ENCODE data around the gene MBOAT2.

Gene MBOAT2

GRCh38 chr2:9017411-9017810 is 13.9 kb upstream of the MBOAT2 start:
- DNase-seq (ENCODE audit: low spot score), result no peak

DNA sequence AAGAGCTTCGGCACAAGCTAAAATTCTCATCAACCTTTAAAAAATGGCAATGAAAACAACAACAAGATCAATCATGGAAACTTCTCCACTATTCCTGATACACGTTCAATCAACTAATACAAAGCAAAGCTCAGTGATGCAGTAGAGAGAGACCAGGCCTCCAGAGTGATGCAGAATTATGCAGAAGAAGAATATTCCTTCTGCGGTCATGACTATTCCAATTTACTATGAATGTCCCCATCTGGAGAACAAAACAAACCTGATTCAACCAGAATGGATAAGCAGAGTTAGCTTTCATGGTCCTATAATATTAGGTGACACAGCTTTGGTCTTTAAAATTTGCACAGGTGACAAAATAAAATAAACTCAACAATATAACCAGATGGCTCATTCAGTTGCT is 12.5 kb upstream of the MBOAT2 start:
- no peak for DNase-seq (ENCODE audit: low spot score)

GRCh38 chr2:9013403-9013802 is 9.9 kb upstream of the MBOAT2 start:
- no peak for DNase-seq (ENCODE audit: low spot score)

- no peak for DNase-seq (ENCODE audit: low spot score)
Measured at GRCh38 chr2:9010866-9011265, 7.4 kb upstream of the MBOAT2 start.

- DNase-seq (ENCODE audit: low spot score), result no peak
Measured at GRCh38 chr2:9008951-9009664, 5.6 kb upstream of the MBOAT2 start.

DNA sequence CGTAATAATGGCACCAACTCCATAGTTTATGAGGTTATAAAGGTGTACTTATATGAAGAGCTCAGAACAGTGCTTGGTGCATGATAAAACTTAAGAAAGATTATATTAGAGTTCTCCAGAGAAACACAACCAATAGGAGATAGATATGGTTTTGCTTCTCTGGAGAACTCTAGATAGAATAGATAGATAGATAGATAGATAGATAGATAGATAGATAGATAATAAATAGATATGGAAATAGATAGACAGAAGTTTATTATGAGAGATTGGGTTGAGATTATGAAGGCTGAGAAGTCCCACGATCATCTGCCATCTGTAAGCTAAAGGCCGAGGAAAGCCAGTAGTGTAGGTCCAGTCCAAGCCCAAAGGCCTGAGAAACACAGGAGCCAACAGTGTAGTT is 2.9 kb upstream of the MBOAT2 start:
- DNase-seq (ENCODE audit: low spot score), result no peak

DNA sequence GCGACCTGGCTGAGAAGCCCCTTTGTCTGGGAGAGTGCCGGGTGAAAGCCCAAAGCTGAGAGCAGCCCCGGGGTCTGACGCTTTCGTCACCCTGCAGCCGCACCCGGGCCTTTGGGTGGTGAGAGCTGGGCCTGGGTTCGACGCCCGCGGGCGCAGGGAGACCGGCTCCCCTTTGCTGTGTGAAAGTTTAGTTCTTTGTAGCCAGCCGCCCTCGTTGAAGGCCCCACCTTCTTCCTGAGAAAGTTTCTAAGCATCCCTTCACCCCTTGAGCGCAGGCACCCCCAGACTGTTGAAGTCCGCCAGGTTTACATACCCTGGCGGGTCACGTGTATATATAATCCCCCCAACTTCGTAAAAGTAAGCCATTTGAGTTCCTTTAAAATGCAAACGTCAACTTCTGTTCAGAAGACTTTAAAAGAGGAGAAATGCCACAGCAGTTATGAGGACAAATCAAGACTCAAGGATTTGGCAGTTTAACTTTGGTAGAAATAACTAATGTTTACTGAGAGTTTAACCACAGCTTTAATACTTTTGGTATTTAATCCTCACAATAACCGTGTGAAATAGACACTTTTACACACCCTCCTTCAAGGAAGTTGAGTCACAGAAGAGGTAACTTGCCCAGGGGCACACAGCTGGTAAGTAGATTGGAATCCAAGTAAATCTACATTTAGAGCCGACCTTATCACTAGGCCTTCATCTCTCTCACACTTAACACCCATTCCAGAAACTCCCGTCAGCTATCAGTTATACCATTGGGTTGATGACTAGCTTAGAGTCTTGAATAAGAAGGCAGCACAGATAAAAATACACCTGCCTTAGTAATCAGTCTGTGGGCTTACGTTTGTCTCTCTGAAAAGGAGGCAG is 1.1 kb upstream of the MBOAT2 start:
- DNase-seq (ENCODE audit: low spot score), result no peak

DNA sequence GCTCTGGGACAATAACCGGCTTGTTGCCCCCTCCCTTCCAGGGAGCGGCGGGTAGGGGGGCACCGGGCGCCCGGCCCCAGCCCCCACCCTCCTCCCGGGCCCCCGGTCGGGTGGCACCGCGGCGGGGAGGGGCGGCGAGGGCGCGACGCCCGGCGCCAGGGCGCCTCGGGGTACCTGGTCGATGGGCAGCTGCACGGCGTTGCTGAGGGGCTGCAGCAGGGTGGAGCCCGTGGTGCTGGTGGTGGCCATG is 193 bp downstream of the MBOAT2 start:
- DNase-seq (ENCODE audit: low spot score), result no peak

- DNase-seq (ENCODE audit: low spot score), result no peak
Measured at GRCh38 chr2:9002637-9003365, 683 bp downstream of the MBOAT2 start.

DNA sequence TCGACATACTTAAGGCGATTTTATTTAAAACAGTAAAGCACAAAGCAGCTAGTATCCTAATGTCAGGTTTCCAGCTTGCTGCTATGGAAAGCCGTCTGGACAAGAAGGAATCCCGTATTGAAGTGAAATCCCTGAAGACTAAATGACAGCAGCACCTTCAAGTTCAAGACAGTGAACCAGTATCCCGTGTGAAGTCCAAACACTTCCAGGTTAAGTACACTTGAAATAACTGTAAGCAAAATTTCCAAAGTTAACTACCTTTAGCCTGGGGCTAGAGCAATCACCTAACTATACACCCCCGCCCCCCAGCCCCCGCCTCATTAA is 1.2 kb downstream of the MBOAT2 start:
- no peak for DNase-seq (ENCODE audit: low spot score)

DNA sequence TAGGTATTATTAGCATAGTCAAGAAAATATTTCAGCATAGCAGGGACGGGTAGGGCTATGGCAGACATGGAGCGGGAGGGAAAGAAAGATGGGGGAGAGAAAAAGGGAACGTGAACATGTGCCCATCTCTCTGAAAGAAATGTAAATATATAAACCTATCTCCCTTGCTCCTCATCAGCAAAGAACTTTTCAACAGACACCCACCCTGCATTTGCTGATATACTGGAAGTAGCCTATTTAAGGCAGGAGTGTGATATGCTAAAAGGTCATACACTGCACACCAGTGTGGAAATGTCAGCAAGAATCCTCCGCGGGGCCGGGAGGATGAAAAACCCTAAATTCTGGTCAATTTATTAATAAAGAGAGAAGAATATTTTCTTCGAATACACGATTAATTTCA is 1.7 kb downstream of the MBOAT2 start:
- no peak for DNase-seq (ENCODE audit: low spot score)

GRCh38 chr2:9001229-9001628 is 2.3 kb downstream of the MBOAT2 start:
- no peak for DNase-seq (ENCODE audit: low spot score)

DNA sequence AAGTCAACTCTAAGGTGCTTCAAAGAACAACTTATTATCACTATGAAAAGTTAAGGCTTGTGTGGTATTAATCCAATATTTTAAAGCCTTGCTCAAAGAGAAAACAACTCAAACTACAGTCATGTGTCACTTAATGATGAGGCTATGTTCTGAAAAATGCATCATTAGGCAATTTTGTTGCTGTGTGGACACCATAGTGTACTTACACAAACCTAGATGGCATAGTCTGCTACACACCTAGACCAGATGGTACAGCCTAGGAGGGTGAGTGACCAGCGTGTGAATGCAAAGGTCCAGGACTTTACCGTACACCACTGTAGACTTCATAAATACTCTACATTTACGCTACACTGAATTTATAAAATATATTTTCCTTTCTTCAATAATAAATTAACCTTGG is 3.0 kb downstream of the MBOAT2 start:
- DNase-seq (ENCODE audit: low spot score), result no peak

- no peak for DNase-seq (ENCODE audit: low spot score)
Measured at GRCh38 chr2:8999797-9000196, 3.7 kb downstream of the MBOAT2 start.

DNA sequence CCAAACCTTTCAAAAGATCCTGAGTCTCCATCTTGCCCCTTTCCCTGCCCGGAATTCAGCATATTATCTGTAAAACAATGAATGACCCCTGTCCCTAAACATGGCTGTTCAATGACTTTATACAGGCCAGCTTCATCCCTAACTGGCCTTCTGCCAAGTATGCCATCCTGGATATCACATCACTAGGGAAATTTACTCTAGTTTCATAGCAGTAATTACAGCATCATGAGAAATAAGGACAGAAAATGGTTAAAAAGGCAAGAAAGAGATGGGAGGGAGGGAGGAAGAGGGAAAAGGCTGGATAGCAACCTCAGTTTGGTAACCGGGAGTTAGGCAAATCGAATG is 4.4 kb downstream of the MBOAT2 start:
- no peak for DNase-seq (ENCODE audit: low spot score)

DNA sequence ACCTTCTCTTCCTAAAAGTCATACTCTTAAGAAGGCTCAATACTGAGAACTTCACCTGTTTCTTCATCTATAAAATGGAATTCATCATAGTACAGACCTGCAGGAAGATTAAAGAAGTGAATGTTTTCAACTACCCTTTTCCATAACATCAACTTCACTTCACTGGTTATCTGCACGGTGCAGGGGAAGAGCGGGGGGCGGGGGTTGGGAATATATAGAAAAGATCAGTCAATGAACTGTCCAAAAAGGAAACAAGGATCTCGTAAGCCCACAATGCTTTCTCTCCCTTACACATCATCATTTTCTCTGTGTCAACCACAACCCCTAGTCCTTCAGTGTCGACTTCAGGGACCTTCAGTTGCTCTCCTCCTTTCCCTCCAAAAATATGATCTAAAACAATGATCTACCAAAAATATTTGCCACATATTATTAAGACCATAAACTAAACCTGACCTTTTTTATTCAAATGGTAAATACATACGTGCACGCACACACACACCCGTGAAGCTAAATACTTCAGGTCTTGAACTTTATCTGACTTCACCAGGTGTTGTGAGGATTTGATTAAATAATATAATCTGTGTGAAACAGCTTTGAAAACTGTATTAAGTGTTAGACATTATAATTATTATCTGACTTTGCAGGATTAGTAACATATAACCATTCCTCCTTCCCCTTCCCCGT is 4.9 kb downstream of the MBOAT2 start:
- no peak for DNase-seq (ENCODE audit: low spot score)

GRCh38 chr2:8997631-8998030 is 5.9 kb downstream of the MBOAT2 start:
- DNase-seq (ENCODE audit: low spot score), result no peak

DNA sequence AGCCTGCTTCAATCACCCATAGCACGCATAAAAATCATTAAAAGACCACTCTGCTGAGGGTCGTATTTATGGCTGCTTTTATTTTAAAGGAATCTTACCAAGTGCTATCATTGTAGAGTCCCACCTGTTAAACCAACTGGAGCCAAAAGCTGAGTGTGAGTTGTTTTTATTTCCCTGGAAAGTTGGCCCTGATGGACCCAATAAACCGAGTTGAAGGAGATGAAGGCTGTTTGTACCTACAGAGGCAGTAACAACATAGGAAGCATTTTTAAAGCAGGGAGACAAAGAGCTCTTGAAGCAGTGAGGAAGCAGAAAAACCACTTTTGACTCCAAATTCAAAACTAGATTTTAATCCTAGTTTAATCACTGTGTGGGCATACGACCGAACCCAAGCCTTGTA is 6.4 kb downstream of the MBOAT2 start:
- DNase-seq (ENCODE audit: low spot score), result no peak

- DNase-seq (ENCODE audit: low spot score), result no peak
Measured at GRCh38 chr2:8996006-8996405, 7.5 kb downstream of the MBOAT2 start.

- no peak for DNase-seq (ENCODE audit: low spot score)
Measured at GRCh38 chr2:8994386-8994785, 9.1 kb downstream of the MBOAT2 start.

DNA sequence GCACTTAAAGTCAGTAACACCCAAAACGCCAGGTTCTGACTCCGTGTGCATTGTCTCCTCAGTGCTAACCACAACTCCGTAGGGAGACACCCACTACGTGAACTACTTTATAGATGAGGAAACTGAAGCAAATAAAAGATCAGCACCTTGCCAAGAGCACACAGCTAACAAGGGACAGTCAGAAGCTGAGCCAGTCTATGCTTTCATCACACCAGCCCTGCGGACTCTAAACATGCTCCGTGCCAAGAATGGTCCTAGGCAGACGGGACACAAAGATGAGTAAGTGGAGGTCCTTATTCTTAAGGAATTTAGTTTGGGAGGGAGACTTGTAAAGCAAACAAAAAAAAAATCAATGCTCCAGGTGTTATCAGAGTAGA is 9.6 kb downstream of the MBOAT2 start:
- no peak for DNase-seq (ENCODE audit: low spot score)

DNA sequence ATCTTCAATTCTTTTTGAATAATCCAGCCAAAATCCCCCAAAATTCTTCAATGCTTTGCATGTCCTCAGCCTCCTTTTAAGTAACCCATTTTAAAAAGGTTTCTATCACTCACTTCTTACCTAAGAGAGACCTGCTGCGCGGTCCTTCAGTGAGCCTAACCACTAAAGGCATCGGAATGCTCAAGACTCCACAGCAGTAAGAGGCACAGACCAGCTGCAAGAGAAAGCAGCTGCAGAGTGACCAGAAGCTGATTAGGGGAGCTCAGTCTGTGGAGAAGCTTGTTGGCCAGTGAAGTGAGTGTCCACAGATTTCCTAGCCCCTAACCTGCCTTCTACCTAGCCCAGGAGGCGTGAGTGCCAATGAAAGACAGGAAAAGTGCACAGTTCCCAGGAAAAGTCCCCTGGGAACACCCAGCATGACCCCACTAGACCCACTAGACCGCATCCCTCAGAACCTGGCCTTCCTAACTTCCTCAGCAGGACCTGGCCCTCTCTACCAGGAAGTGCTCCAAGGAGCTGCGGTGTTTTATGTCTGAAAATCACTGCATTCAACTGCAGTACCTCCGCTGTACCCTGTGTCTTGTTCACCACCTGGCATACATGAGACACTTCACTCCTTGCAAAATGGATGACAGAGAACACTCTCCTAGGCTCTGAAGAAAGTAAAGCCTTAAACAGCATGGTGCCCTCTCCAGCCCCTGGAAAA is 10.1 kb downstream of the MBOAT2 start:
- DNase-seq (ENCODE audit: low spot score), result no peak

All from CD4-positive, alpha-beta T cell treated with Interleukin-15 for 4 hours (primary cell).